Ovary (tissue), 3 donors: ENCODE measurements around the gene SF3B5.

ENCODE experiments used
- CTCF ChIP-seq, 3 donors: fragments of 450-650 bp in 2 of 3; fragments of 200-600 bp in 1 of 3; IDR thresholded peaks; one replicate each; pipeline versions ENCODE4 v1.5.1 to v1.8.0; 2016 to 2022; ENCODE audit warnings: antibody characterized with exemption in 3 of 3, mild to moderate bottlenecking in 1 of 3
- EP300 ChIP-seq: sonication (generic); formaldehyde crosslinking; IDR thresholded peaks from one replicate; pipeline ENCODE4 v1.6.1; 2017; ENCODE audit warnings: antibody characterized with exemption
- POLR2A ChIP-seq: fragments of 450-650 bp; IDR thresholded peaks from one replicate; pipeline ENCODE4 v1.6.1; 2017; ENCODE audit warnings: antibody characterized with exemption, mild to moderate bottlenecking, moderate library complexity
- donor health status: DM: no; HTN: no; CAD: no.

DNA sequence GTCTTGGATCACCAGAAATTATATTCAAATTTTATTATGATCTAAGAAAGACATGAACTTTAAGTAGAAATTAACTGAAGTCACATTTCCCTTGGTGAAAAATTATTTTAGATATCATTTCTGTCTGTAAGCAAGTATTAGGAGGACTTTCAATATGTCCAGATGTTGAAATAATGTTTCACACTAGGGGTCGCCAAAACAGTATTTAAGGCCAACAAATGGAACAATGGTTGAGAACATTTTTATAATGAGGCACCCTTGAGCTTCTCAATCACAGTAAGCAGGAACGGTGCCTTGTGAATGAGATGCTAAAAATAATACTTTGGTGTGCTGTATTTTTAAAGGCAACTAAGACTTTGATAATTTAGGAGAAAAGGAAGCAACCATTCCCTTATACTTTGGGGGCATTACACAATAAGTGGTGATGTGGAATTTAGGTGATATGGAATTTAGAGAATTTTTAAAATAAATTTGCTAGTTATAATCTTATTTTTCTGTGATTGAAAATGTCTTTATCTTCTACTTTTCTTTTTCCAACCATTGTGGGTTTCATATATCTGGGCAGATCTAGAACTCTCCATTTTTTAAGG lies 9.6 kb upstream of the SF3B5 start:
- peak; percentile 41 to 70 (median 55) for TF ChIP-seq CTCF (IDR thresholded peaks at IDR 0.05)
- TF ChIP-seq EP300 = no peak
- no peak for TF ChIP-seq POLR2A
